GM21576 (cell line): ENCODE results near the gene FBXO38.

Source experiments
- ATAC-seq: cut with Tn5 transposase; IDR thresholded peaks from one replicate; pipeline ENCODE4 v1.9.1; 2021; ENCODE audit warnings: mild to moderate bottlenecking, moderate library complexity; ENCODE audit not compliant: unreplicated experiment

The FBXO38 gene

GRCh38 chr5:148385094-148385493 lies 1.3 kb downstream of the FBXO38 start:
- ATAC-seq, result no peak

DNA sequence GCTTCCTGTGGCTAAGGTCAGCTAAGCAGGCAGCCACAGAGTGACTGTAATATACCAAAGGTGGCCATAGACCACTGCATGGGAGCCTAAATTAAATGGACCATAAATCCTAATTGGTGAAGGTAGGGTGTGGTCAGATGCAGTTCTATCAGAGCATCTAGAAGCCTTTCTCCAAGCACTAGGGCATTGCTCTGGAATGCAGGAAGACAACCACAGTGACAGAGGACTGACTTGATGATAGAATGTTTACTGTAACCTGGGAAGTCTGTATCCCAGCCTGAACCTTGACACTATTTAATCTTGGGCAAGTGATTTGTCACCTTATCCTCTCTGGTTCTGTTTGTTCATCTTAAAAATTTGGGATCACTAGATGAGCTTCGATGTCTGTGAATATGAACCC lies 2.3 kb downstream of the FBXO38 start:
- ATAC-seq, result no peak

DNA sequence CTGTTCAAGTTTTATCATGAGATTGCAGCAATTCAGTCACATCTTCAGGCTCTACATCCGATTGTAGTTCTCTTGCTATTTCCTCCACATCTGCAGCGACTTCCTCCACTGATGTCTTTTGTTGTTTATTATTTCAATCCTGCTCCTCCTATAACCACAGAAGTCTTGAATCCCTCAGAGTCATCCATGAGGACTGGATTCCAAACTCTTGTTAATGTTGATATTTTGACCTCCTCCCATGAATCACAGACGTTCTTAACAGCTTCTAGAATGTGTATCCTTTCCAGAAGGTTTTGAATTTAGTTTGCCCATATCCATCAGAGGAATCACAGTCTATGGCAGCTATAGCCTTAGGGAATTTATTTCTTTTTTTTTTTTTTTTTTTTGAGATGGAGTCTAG lies 3.6 kb downstream of the FBXO38 start:
- ATAC-seq, result no peak

DNA sequence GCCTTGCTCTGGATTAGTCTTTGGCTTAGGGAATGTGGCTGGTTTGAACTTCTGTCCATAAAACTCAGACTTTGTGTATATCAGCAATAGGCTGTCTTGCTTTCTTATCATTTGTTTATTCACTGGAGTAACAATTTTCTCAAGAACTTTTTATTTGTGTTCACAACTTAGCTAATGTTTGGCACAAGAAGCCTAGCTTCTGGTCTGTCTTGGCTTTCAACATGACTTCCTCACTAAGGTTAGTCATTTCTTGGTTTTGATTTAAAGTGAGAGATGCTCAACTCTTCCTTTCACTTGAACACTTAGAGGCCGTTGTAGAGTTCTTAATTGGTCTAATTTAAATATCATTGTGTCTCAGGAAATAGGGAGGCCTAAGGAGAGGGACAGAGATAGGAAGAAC lies 4.9 kb downstream of the FBXO38 start:
- peak; percentile 37 for ATAC-seq

GRCh38 chr5:148390914-148391313 lies 7.2 kb downstream of the FBXO38 start:
- ATAC-seq, result no peak

DNA sequence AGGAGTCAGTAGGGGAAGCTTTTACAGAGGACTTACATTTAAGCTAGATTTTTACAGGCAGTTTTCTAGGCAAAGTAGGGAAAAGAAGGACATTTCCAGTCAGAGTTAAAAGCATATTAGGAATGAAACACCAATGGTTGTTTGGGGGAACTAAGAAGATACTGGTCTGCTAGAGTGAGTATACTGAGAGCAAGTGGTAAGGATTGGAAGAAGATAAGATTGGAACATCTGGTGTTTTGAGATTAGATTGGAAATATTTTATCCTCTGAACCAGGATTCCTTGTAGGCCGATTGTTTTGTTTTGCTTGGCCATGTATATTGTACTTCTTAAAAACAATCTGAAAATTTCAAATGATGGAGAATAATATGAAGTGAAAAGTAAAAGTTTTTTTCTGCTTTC lies 7.7 kb downstream of the FBXO38 start:
- ATAC-seq, result no peak

DNA sequence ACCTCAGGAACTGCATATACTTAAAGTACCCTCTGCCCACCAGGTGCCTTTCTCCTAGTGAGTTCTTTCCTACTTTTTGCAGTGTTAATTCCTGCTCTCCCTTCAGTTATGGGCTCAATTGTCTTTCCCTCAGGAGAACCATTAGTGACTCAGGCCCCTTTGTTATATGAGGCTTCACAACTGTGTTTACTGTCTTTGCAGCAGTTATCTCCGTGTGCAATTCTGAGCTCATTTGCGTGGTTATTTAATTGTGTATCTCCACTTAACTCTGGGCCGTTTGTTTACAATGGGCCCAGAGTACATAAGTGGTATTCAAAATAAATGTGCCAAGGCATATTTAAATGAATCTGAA lies 9.6 kb downstream of the FBXO38 start:
- ATAC-seq, result no peak

DNA sequence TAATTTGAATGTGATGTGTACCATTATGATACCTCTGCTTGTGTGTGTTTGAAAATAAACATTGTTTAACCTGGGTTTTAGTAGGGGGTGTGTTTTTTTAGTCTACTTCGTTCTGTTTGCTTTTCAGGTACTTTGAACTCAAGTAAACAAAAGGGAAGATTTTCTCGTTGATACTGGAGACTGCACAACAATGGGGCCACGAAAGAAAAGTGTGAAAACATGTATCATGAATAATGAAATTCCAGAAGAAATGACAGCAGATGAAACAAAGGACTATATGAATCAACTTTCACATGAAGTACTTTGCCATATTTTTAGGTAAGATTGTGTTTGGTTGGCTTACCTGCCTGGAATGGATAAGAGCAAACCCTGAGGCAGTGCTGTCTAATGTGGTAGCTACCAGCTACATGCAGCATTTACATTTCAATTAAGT lies 10.8 kb downstream of the FBXO38 start:
- no peak for ATAC-seq

GRCh38 chr5:148395031-148395430 lies 11.3 kb downstream of the FBXO38 start:
- no peak for ATAC-seq

DNA sequence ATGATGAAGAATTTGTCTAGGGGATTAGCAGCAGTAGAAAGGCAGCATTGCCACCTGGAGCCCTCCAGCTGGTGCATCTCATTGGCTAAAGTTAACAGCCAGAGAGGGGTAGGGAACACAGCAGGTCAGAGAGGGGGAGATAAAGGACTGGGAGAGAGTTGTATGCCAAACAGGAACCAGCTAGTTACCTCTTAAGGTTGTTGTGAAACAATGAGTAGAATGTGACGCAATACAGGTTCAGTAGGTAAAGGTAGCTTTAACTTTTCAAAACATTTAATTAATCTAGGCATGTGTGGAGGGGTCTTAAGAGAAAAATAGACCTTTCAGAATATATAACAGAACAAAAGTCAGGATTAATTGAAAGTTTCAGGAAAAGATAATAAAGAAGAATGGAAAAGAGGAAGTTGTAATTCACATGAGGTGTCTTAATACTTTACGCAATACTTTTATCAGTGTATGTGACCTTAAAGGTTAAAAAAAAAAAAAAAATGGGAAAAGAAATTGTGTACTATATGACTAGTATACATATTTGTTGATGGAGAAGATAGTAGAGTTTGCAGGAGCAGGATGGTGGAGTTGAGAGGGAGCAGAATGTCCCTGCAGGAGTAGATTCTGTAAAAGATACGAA lies 14.3 kb downstream of the FBXO38 start:
- ATAC-seq, result no peak

GRCh38 chr5:148398698-148399121 lies 15.0 kb downstream of the FBXO38 start:
- ATAC-seq, result no peak

GRCh38 chr5:148401604-148402003 lies 17.8 kb downstream of the FBXO38 start:
- ATAC-seq, result no peak

GRCh38 chr5:148403344-148403743 lies 19.6 kb downstream of the FBXO38 start:
- ATAC-seq, result peak; percentile 94

DNA sequence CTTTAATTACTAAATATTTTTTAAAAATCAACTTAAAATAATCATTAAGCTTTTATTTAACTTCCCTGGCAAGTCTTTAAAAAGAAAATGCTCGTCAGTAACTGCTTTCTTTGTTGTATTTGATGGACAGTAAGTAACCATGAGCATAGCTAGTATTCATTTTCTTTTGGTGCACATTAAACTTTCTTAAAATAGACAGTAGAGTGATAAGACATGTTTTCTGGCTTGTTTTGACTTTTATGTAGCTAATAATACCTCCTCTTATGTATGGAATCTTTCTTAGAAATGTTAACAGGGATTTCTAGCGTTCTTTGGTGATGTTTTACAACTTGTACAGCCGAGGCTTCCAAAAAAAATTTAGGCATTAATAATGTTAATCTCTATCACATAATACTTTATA lies 22.6 kb downstream of the FBXO38 start:
- ATAC-seq, result no peak

DNA sequence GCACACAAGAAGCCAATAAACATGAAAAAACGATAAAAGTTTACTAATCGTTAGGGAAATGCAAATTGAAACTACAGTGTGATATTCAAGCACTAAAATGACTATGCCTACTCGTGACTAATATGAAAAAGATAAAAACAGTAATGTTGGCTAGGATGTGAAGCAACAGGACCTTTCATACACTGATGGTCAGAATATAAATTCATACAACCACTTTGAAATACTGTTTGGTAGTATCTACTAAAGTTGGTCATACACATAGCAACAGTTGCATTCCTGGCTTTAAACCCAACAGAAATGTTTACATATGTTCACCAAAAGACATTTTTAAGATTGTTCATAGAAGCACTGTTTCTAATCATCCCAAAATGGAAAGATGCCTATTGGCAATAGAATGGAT lies 24.3 kb downstream of the FBXO38 start:
- no peak for ATAC-seq

DNA sequence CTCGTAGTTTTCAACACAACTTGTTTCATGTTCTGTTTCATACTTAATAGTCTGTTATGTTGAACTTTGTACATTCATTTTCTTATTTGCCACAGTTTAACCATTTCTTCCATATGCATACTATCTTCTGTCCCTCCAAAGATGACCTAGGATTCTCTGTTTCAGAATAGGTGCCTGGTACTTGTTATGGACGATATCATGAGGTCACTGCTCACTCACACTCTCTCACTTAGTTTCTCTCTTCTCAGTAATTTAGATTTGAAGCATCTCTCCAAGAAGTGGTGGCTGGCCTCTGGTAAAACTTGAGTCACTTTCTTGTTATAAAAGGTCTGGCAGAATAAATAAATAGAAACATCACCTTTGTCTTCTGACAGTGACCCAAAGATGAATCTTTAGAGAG lies 28.4 kb downstream of the FBXO38 start:
- ATAC-seq, result no peak

DNA sequence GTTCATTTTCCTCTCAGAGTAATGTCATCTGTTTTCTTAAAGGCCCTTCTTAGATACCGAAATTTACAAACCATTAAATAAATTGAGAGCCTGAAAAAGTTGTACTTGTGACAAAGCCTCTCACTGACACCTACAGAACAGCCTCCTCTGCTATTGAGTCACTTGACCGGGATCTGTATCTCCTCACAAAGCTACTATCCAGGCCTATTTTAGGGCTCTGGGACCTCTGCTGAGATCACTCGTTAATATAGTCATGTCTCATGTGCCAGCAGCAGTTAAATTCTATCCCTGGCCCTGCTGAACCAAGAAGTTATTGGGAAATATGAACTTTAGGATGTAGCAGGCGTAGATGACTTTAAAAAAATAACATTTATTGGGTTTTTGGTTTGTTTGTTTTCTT lies 31.1 kb downstream of the FBXO38 start:
- no peak for ATAC-seq

DNA sequence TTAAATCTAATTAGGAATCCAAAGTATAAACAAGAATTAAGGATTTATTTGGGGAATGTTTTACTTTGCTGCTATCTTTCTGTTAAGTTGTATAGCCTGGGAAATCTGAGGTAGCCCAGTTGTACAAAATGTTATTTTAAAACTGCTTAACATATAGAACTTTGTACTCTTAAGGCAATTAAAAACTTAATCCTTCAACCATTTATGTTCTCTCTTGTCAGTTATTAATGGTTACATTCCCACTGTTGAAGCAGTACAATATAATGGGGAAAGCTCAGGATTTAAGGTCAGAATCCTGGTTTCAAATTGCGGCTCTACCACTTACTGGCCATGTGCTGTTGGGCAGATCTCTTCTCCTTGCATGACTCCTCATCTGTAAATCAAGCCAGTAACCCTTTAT lies 32.7 kb downstream of the FBXO38 start:
- no peak for ATAC-seq

DNA sequence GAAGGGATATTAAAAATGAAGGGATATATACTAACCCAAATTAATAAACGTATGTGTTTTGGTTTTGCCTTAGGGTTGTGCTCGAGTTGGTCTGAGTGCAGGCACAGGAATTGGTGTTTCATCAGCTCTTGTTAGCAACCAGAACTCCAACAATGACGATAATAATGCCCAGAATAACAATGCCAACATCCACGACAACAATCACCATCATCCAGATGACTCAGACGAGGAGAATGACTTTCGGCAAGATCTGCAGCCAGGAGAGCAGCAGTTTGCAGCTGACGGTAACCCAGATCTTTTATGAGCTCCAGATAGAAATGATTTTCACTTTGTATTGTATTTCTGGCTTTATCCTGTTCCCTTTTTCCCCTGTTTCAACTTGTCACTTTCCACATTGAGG lies 33.2 kb downstream of the FBXO38 start:
- ATAC-seq, result no peak

GRCh38 chr5:148418511-148418910 lies 34.8 kb downstream of the FBXO38 start:
- no peak for ATAC-seq

DNA sequence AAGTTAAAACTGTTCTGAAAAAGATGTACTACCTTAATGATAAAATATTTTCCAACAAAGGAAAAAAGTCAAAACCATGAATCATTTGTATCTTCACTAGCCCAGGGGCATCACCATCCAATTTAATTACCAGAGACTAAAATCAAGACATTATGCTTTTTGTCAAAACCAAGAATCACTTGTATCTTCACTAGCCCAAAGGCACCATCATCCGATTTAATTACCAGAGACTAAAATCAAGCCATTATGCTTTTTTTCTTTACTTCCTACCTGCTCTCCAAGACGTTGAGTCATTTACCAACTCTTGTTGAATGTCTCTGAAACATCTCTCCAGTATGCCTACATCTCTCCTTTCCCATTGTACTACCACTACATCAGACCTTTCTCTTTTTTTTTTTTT lies 37.9 kb downstream of the FBXO38 start:
- no peak for ATAC-seq

DNA sequence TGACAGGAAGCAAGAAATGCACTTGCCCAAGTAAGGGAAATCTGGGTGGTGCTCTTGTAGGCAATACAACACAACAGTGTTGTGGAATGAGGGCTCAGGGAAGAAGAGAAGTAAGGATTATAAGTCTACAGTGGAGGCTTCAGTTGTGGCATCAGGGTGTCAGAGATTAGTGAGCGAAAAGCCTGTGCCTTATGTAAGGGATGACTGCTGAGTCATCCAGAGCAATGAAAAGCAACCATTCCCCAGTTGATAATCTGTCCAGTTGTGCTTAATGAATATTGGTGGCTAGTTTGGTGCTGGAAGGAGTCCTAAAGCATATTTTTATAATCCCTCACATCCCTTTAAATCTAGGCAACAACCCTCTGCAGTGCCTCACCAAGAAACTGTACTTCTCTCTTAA lies 42.0 kb downstream of the FBXO38 start:
- ATAC-seq, result no peak

DNA sequence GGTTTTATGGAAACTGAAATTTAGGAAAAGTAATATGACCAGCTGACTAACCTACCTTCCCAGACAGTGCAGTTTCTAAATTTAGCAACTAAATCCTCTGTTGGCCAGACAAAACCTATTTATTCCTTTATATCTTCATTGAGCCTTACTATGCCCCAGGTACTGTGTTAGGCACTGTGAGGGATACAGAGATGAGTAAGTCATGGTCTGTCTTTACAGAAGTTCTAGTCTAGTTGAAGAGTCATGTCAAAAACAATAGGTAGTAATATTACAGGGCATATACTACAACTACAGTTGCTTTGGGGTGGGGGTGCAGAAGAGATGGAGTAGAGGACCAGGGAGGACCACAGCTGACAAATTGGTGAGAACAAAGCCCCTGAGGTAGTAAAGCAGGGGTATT lies 42.8 kb downstream of the FBXO38 start:
- no peak for ATAC-seq
